ENCODE results near the gene GSG1. TPM values are rescaled to one million over a fixed set of nuclear protein-coding genes. Genes with fewer than 3 reads are reported as not detected.

Gene GSG1
- total RNA-seq, 1 experiment from 2014 or later = not detected

DNA sequence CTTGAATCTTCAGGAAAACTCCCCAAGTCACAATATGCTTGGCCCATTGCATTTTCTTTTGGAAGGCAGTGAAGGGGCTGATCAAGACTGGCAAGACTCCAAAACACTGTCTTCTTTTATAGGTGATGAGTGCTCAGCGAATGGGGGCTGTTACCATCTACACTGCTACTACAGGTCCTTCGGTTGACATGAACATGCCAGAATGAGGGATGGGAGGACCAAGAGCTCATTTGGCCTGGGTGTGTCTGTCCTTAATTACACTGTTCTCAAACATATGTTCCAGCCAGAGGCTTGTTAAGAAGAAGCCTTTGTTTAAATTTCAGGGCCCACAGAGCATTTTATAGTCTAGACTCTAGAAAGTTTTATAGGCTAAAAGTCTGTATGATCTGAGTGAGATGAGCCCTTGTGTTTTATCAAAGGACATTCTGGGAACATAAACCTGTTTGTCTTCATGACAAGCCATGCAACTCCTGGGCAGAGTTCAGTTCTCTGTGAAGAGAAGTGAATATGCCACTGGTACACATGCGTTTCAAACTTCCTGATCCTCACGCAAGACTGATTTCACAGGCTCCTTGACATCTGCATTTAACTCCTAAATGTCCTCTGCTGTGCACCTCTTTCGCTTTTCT, 64.0 kb downstream of the GSG1 start:
- no peak overlapping the region for H3K9ac ChIP-seq (ENCODE audit: low read length)
- H3K4me2 ChIP-seq (ENCODE audit: low read length) = no peak overlapping the region
- H3K9me3 ChIP-seq (ENCODE audit: control insufficient read depth in 1 of 2, insufficient read depth in 1 of 2, low read depth in 1 of 2, low read length in 2 of 2) = no peaks in the 10 kb centered on the region
- peaks cover 5 to 6% of the 10 kb centered on the region in 2 experiments; a peak in 2 of 4 replicates for H3K4me1 ChIP-seq (ENCODE audit: control insufficient read depth in 1 of 2, insufficient read depth in 2 of 2, low read length in 2 of 2)
- DNase-seq (ENCODE audit: low read depth, low spot score) = no peak
- H3K27ac ChIP-seq (ENCODE audit: low read depth, low read length) = no peak overlapping the region
- no peaks in the 10 kb centered on the region for H3K27me3 ChIP-seq (ENCODE audit: insufficient read depth, low read length)
- H3K36me3 ChIP-seq (ENCODE audit: control insufficient read depth in 1 of 2, insufficient read depth in 2 of 2, low read length in 2 of 2) = no peaks in the 10 kb centered on the region
- TF ChIP-seq SIN3A (IDR thresholded peaks at IDR 0.05; ENCODE audit: low read depth) (no peak), POLR2AphosphoS5 (IDR thresholded peaks at IDR 0.05; ENCODE audit: low read depth, low read length) (no peak), EZH2 (IDR thresholded peaks at IDR 0.05) (no peak), EGR1 (IDR thresholded peaks at IDR 0.05; ENCODE audit: low read depth) (no peak)
- no TSS peak for BruUV-seq (replicated peaks)
- POLR2A ChIA-PET = no interaction called here
- no peak overlapping the region for H2AFZ ChIP-seq (ENCODE audit: low read depth, low read length, poor library complexity, severe bottlenecking)
- CTCF ChIA-PET = no interaction called here
- H3K4me3 ChIP-seq (replicated peaks in 1 of 2; ENCODE audit: low read depth in 1 of 2, low read length in 2 of 2) = no peak overlapping the region
- H4K20me1 ChIP-seq (ENCODE audit: insufficient read depth) = no peaks in the 10 kb centered on the region
- RAD21 ChIA-PET (ENCODE audit: low non-redundant PET in 1 of 2, low total read pairs in 2 of 2, uncharacterized antibody in 2 of 2, unreplicated experiment in 2 of 2) = no interaction called here
- no peak for ATAC-seq
- H3K79me2 ChIP-seq (ENCODE audit: insufficient read depth, low read length) = no peaks in the 10 kb centered on the region
- H3K9me2 ChIP-seq (ENCODE audit: insufficient read depth) = no peaks in the 10 kb centered on the region
- intact Hi-C loops (cut with micrococcal nuclease) = no loop called here

DNA sequence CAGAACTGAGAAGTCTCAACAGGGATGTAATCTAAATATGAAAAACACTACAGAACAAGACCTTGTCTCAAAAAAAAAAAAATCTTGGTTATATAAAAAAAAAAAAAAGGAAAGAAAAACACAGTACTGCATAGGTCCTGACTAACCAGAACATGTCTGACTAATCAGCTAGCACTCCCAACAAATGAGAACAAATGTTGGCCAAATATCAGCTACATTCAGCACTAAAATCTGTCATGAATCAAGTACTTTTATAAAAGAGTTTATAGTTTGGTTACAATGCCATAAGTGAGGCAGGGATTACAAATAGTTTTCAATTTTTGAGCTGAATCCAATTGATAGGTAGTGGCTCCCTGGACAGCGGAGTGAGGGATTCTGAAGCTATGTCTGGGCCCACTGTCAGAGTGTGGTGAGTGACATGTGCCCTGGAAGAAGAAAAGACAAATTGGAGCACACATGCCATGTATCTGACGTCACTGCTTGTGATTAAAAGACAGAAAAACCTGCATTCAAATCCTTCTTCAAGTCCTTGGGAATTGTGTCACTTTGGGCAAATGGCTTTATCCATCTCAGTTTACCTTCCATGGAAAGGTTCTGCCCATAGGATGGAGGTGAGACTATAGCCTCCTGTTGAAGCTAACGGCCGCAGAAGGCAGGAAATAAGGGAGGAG, 64.8 kb downstream of the GSG1 start:
- intact Hi-C loops (cut with micrococcal nuclease) = no loop called here
- no peak overlapping the region for H3K4me2 ChIP-seq (ENCODE audit: low read length)
- peaks cover under 1% of the 10 kb centered on the region in 2 experiments; a peak in 2 of 4 replicates for H3K4me1 ChIP-seq (ENCODE audit: control insufficient read depth in 1 of 2, insufficient read depth in 2 of 2, low read length in 2 of 2)
- no peaks in the 10 kb centered on the region for H3K9me3 ChIP-seq (ENCODE audit: control insufficient read depth in 1 of 2, insufficient read depth in 1 of 2, low read depth in 1 of 2, low read length in 2 of 2)
- H3K9ac ChIP-seq (ENCODE audit: low read length) = no peak overlapping the region
- H3K36me3 ChIP-seq (ENCODE audit: control insufficient read depth in 1 of 2, insufficient read depth in 2 of 2, low read length in 2 of 2) = no peaks in the 10 kb centered on the region
- BruUV-seq (replicated peaks) = no TSS peak
- ChIA-PET POLR2A (no interaction called here), CTCF (no interaction called here), RAD21 (ENCODE audit: low non-redundant PET in 1 of 2, low total read pairs in 2 of 2, uncharacterized antibody in 2 of 2, unreplicated experiment in 2 of 2) (no interaction called here)
- DNase-seq (ENCODE audit: low read depth, low spot score) (no peak), ATAC-seq (no peak)
- H3K79me2 ChIP-seq (ENCODE audit: insufficient read depth, low read length) = no peaks in the 10 kb centered on the region
- TF ChIP-seq CBX3 (IDR thresholded peaks at IDR 0.05; ENCODE audit: low read depth) (no peak), SRF (IDR thresholded peaks at IDR 0.05; ENCODE audit: low read depth) (no peak), FOSL1 (IDR thresholded peaks at IDR 0.05; ENCODE audit: low read depth) (no peak), SIN3A (IDR thresholded peaks at IDR 0.05; ENCODE audit: low read depth) (no peak), ELF1 (IDR thresholded peaks at IDR 0.05; ENCODE audit: borderline replicate concordance, low read depth) (no peak), TCF7L2 (IDR thresholded peaks at IDR 0.05; ENCODE audit: borderline replicate concordance, extremely low read depth, insufficient read depth, insufficient read length) (no peak)
- H2AFZ ChIP-seq (ENCODE audit: low read depth, low read length, poor library complexity, severe bottlenecking) = no peak overlapping the region
- H3K4me3 ChIP-seq (replicated peaks in 1 of 2; ENCODE audit: low read depth in 1 of 2, low read length in 2 of 2) = no peak overlapping the region
- H4K20me1 ChIP-seq (ENCODE audit: insufficient read depth) = no peaks in the 10 kb centered on the region
- no peaks in the 10 kb centered on the region for H3K27me3 ChIP-seq (ENCODE audit: insufficient read depth, low read length)
- no peaks in the 10 kb centered on the region for H3K9me2 ChIP-seq (ENCODE audit: insufficient read depth)
- no peak overlapping the region for H3K27ac ChIP-seq (ENCODE audit: low read depth, low read length)
